MM.1S (cell line): Measurements from ENCODE around the gene ZDHHC13.

Experiments used
- DNase-seq: peaks from one replicate; pipeline ENCODE4 v3.0.0-alpha.2; 2015
- H2AFZ ChIP-seq: fragments of 300-600 bp; sonication (generic); 2 replicates; pipeline ENCODE4 v1.6.0; 2016; ENCODE audit warnings: antibody characterized with exemption, low read length
- H3F3A ChIP-seq: fragments of 300-600 bp; sonication (generic); 2 replicates; pipeline ENCODE4 v1.6.1; 2016; ENCODE audit warnings: mild to moderate bottlenecking, antibody characterized with exemption, low read length, moderate library complexity, mixed read lengths; ENCODE audit not compliant: insufficient read depth
- H3K27ac ChIP-seq: fragments of 300-600 bp; sonication (generic); 2 replicates; pipeline ENCODE4 v1.5.1; 2016; ENCODE audit warnings: mild to moderate bottlenecking, low read length
- H3K27me3 ChIP-seq: fragments of 300-600 bp; sonication (generic); replicated peaks from 2 replicates; pipeline ENCODE4 v1.6.0; 2016; ENCODE audit warnings: low read length; ENCODE audit not compliant: insufficient read depth
- H3K36me3 ChIP-seq: fragments of 300-600 bp; sonication (generic); replicated peaks from 2 replicates; pipeline ENCODE4 v1.6.1; 2016; ENCODE audit warnings: mild to moderate bottlenecking, low read length, mixed read lengths; ENCODE audit not compliant: insufficient read depth
- H3K4me1 ChIP-seq: fragments of 300-600 bp; sonication (generic); 2 replicates; pipeline ENCODE4 v1.6.1; 2016; ENCODE audit warnings: low read length, mixed read lengths
- H3K4me2 ChIP-seq: fragments of 300-600 bp; sonication (generic); 2 replicates; pipeline ENCODE4 v1.6.0; 2016; ENCODE audit warnings: low read depth, low read length
- H3K4me3 ChIP-seq: fragments of 300-600 bp; sonication (generic); 2 replicates; pipeline ENCODE4 v1.5.1; 2016; ENCODE audit warnings: low read length, mixed read lengths
- H3K79me2 ChIP-seq: fragments of 300-600 bp; sonication (generic); 2 replicates; pipeline ENCODE4 v1.6.1; 2016; ENCODE audit warnings: mixed run types, low read length, mixed read lengths
- H3K9ac ChIP-seq: fragments of 300-600 bp; sonication (generic); 2 replicates; pipeline ENCODE4 v1.6.1; 2016; ENCODE audit warnings: low read length, mixed read lengths
- H3K9me2 ChIP-seq: fragments of 300-600 bp; sonication (generic); replicated peaks from 2 replicates; pipeline ENCODE4 v1.6.1; 2016; ENCODE audit warnings: mild to moderate bottlenecking, low read length, mixed read lengths; ENCODE audit not compliant: insufficient read depth
- H3K9me3 ChIP-seq: fragments of 300-600 bp; sonication (generic); replicated peaks from 2 replicates; pipeline ENCODE4 v1.6.1; 2016; ENCODE audit warnings: mild to moderate bottlenecking, low read length, mixed read lengths; ENCODE audit not compliant: insufficient read depth
- H4K20me1 ChIP-seq: fragments of 300-600 bp; sonication (generic); 2 replicates; pipeline ENCODE4 v1.6.1; 2016; ENCODE audit warnings: mild to moderate bottlenecking, low read length, moderate library complexity, mixed read lengths; ENCODE audit not compliant: insufficient read depth
- EZH2 ChIP-seq: fragments of 300-600 bp; sonication (generic); optimal IDR thresholded peaks from 2 replicates; pipeline ENCODE3; 2017; ENCODE audit warnings: low read depth, mild to moderate bottlenecking, antibody characterized with exemption, low read length, mixed read lengths
- EZH2phosphoT487 ChIP-seq: fragments of 300-600 bp; sonication (generic); IDR thresholded peaks from 2 replicates; pipeline ENCODE4 v1.6.1; 2018; ENCODE audit warnings: antibody characterized with exemption, low read length
- TF ChIP-seq, protein P1 (sequence below): fragments of 300-600 bp; sonication (generic); IDR thresholded peaks from 2 replicates; pipeline ENCODE4 v1.5.1; 2016; ENCODE audit warnings: antibody characterized with exemption, low read length, mixed read lengths

ZDHHC13 gene

DNA sequence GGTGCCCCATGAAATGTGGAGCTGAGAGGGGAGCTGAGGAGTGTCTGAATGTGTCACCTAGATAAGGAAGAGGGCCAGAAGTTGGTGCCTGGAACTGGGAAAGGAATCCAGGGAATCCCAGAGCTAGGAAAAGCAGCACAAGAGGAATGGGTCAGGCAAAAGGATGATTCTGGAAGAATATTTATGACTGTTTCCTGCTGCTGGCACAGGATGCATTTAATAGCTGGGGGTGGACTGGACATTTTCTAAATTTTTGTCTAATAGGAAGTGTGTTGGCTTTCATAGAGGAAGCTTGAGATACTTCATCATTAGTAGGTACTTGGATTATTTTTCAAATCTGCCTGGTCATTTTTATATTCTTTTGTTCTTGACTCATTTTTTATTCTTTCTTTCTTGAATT lies 39.0 kb upstream of the ZDHHC13 start:
- Histone ChIP-seq H3F3A (no peaks in the 10 kb centered on the region), H3K9ac (no peak overlapping the region), H3K4me1 (no peaks in the 10 kb centered on the region), H3K36me3 (no peaks in the 10 kb centered on the region), H2AFZ (no peak overlapping the region), H3K9me3 (no peaks in the 10 kb centered on the region), H4K20me1 (no peaks in the 10 kb centered on the region), H3K27me3 (no peaks in the 10 kb centered on the region), H3K79me2 (no peaks in the 10 kb centered on the region), H3K9me2 (no peaks in the 10 kb centered on the region), H3K4me3 (no peak overlapping the region), H3K27ac (no peak overlapping the region), H3K4me2 (no peak overlapping the region)
- TF ChIP-seq, protein P1, sequence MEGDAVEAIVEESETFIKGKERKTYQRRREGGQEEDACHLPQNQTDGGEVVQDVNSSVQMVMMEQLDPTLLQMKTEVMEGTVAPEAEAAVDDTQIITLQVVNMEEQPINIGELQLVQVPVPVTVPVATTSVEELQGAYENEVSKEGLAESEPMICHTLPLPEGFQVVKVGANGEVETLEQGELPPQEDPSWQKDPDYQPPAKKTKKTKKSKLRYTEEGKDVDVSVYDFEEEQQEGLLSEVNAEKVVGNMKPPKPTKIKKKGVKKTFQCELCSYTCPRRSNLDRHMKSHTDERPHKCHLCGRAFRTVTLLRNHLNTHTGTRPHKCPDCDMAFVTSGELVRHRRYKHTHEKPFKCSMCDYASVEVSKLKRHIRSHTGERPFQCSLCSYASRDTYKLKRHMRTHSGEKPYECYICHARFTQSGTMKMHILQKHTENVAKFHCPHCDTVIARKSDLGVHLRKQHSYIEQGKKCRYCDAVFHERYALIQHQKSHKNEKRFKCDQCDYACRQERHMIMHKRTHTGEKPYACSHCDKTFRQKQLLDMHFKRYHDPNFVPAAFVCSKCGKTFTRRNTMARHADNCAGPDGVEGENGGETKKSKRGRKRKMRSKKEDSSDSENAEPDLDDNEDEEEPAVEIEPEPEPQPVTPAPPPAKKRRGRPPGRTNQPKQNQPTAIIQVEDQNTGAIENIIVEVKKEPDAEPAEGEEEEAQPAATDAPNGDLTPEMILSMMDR = no peak
- no peak for TF ChIP-seq EZH2phosphoT487
- TF ChIP-seq EZH2 = no peak
- DNase-seq = no peak

DNA sequence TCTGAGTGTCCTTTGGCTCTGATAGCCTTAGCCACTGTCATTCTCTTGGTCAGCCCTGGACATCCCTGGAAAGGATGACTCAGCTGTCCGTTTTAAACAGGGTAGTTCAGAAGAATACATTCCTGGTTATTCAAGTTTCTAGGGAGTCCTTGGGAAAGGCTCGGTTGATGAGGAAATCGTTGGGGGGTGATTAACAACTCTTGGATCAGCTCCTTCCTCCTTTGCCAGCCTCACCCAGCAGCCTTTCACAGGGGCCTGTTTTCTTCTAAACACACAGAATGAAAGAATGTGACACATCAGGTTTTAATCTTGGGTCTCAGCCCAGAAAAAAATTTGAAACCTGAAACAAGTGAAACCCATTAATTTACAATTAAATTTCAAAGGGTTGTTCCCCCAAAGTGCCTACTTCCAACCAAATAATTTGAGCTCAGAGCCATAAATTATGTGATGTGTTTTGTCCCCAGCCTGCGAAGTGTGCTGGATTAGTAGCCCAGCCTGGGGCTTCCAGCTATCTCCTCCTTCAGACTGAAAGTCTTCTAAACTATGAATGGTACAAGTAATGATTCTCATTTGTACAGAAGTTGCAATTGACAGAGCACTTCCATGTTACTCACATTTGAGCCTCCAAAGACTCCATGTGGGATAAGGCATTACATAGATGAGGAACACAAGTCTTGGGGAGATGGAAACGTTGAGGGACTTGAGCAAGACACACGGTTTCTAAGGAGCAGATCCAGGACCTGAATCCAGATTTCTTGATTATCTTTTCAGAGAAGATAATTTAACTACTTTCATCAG lies 37.1 kb upstream of the ZDHHC13 start:
- Histone ChIP-seq H3K4me1 (no peaks in the 10 kb centered on the region), H3K9me3 (no peaks in the 10 kb centered on the region), H3K4me2 (no peak overlapping the region), H3K9me2 (no peaks in the 10 kb centered on the region), H3F3A (no peaks in the 10 kb centered on the region), H3K9ac (no peak overlapping the region), H3K4me3 (no peak overlapping the region), H3K27me3 (no peaks in the 10 kb centered on the region), H3K36me3 (no peaks in the 10 kb centered on the region), H3K27ac (no peak overlapping the region), H2AFZ (no peak overlapping the region), H3K79me2 (no peaks in the 10 kb centered on the region), H4K20me1 (no peaks in the 10 kb centered on the region)
- DNase-seq = no peak
- no peak for TF ChIP-seq EZH2phosphoT487

DNA sequence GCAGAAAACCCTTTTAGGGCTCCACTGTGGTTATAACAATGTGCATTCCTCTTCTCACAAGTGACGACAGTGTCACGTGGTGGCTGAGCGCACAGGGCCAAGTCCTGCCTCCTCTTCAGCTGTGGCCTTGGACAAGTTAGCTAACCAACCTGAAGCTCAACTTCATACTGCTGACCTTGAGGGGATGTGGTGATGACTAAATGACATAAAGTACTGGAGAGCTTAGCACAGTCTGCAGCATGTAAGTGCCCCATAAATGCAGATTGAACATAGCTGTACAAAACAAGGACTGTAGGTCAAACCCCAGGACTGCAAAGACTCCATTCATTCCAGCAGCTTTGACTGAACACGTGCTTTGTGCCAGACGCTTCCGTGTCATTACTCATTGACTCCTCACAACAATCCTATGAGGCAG lies 36.4 kb upstream of the ZDHHC13 start:
- no peak for DNase-seq
- no peaks in the 10 kb centered on the region for H3K9me2 ChIP-seq
- no peaks in the 10 kb centered on the region for H3F3A ChIP-seq
- no peak overlapping the region for H3K4me2 ChIP-seq
- H3K27ac ChIP-seq = no peak overlapping the region
- H3K79me2 ChIP-seq = no peaks in the 10 kb centered on the region
- H3K27me3 ChIP-seq = no peaks in the 10 kb centered on the region
- TF ChIP-seq, protein P1 = no peak
- TF ChIP-seq EZH2phosphoT487 = no peak
- no peak for TF ChIP-seq EZH2
- H3K36me3 ChIP-seq = no peaks in the 10 kb centered on the region
- H3K9ac ChIP-seq = no peak overlapping the region
- no peaks in the 10 kb centered on the region for H3K4me1 ChIP-seq
- H4K20me1 ChIP-seq = no peaks in the 10 kb centered on the region
- no peak overlapping the region for H3K4me3 ChIP-seq
- H2AFZ ChIP-seq = no peak overlapping the region
- no peaks in the 10 kb centered on the region for H3K9me3 ChIP-seq

DNA sequence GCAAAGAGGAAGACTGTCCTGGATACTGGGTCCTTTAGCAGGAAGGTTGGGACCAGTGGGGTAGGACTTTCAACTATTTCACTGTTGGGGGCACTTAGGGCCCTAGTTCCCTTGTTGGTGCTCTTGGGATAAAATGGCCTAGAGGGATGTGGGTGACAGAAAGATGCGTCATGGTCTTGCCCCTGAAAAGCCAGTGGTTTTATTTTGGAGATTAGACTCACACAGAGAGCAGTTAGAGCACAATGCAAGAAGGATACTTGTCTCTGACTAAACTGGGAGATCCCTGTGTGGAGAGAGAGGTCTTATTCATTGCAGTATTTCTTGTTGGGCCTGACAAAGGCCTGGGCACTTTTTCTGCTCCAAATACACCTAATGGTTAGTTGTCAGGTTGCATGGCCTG lies 33.8 kb upstream of the ZDHHC13 start:
- Histone ChIP-seq H3K27ac (no peak overlapping the region), H3F3A (no peaks in the 10 kb centered on the region), H3K4me3 (no peak overlapping the region), H3K9ac (no peak overlapping the region), H3K27me3 (no peaks in the 10 kb centered on the region), H3K4me1 (no peaks in the 10 kb centered on the region), H3K9me3 (no peaks in the 10 kb centered on the region), H2AFZ (no peak overlapping the region), H3K4me2 (no peak overlapping the region), H4K20me1 (no peaks in the 10 kb centered on the region), H3K9me2 (no peaks in the 10 kb centered on the region), H3K36me3 (no peaks in the 10 kb centered on the region), H3K79me2 (no peaks in the 10 kb centered on the region)
- no peak for DNase-seq
- TF ChIP-seq EZH2phosphoT487 (no peak), EZH2 (no peak)
- TF ChIP-seq, protein P1 = no peak
